ENCODE data around the gene CR1.
"Not testable (repeated sequence)": the region's sequence is repeated elsewhere in the genome, so short reads cannot be mapped to it uniquely, and the experiment has no call there.

CR1 gene

DNA sequence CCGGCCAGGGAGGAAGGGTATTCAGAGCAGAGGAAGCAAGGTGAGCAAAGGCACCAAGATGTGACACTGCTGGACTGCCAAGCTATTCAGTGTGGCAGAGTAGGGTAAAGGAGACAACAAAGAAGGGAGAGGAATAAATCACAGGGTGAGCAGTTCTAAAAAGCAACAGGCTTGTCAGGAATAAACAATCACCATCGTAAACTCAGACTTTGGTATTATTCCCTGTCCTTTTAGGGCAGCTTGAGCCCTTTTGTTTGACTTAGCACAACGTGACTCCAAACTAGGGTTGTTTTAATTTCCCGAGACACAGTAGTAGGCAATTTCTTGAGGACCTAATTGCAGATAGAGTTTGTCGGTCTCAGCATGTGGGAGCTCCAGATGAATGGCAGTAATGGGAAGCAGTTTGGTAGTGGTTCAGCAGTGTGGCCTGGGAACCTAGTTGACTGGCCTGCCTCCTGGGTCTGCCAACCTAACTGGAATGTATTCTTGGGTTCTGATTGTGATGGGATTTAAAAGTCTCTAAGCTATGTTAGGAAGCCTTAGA is 153.3 kb downstream of the CR1 start:
- Histone ChIP-seq H3K4me3 (no peak overlapping the region), H3K36me3 (ENCODE audit: insufficient read depth, low read length) (no peaks in the 10 kb centered on the region), H3K9ac (ENCODE audit: insufficient read length) (no peak overlapping the region), H3K9me3 (ENCODE audit: low read depth, low read length) (no peaks in the 10 kb centered on the region), H3K27ac (no peak overlapping the region)
- DNase-seq (ENCODE audit: low read depth, low spot score) = no peak
- TF ChIP-seq EZH2 (IDR thresholded peaks at IDR 0.05) = no peak
- TF ChIP-seq FOXP2 (optimal IDR thresholded peaks at IDR 0.05; ENCODE audit: control extremely low read depth, extremely low read length, insufficient read depth) = no peak
- TF ChIP-seq POLR2AphosphoS5 (IDR thresholded peaks at IDR 0.05; ENCODE audit: borderline replicate concordance, low read depth, low read length) = no peak

DNA sequence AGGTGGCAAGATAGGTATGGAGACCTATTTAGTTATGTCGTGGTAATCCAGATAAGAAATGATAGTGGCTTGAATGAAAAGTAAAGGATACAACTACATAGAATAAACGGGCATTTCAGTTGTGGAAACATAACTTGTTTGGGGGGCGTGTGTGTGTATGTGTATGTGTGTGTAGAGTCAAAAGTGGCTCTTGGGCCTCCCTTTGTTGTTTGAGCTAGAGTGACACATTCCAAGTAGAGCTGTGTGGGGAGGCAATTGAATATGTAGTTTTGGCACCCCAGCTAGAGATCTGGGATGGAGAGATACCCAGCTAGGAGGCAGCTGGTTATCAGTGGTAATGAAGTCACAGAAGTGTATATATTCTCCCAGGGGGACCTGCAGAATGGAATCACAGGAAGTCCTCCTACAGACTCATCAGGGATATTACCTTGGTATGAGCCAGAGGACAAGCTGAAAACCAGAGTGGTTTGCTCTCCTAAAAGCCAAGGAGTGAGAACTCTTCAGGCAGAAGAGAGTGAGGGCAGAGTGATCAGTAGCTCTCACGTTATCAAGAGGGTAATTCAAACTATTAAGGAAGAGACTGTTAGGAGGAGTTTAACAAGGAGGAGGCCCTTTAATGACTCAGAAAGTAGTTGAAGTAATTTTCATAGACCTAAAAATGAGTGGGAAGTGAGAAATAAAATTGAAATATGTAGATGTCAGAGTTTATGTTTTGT is 154.1 kb downstream of the CR1 start:
- Histone ChIP-seq H3K9ac (ENCODE audit: insufficient read length) (no peak overlapping the region), H3K4me3 (no peak overlapping the region), H3K36me3 (ENCODE audit: insufficient read depth, low read length) (no peaks in the 10 kb centered on the region), H3K9me3 (ENCODE audit: low read depth, low read length) (no peaks in the 10 kb centered on the region), H3K27ac (no peak overlapping the region)
- TF ChIP-seq POLR2AphosphoS5 (IDR thresholded peaks at IDR 0.05; ENCODE audit: borderline replicate concordance, low read depth, low read length) (no peak), FOXP2 (optimal IDR thresholded peaks at IDR 0.05; ENCODE audit: control extremely low read depth, extremely low read length, insufficient read depth) (no peak), EZH2 (IDR thresholded peaks at IDR 0.05) (no peak)
- no peak for DNase-seq (ENCODE audit: low read depth, low spot score)

DNA sequence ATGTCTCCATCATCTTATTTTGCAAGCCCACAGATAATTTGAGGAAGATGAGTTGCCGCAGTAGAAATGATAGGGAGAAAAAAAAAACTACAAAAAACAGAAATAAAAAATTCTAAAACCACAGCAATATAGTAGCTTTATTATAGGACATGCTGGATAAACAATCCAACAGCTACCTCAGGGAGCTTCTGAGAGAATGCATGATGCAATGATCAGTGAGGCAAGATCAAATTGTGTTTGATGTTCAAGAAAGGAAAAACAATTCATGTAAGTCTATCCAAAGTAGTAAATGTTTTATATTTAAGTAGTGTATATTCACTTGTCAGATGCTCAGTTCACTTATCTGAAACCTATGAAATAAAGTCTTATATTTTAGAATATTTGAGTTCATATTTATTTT is 155.6 kb downstream of the CR1 start:
- H3K36me3 ChIP-seq (ENCODE audit: insufficient read depth, low read length) = no peaks in the 10 kb centered on the region
- TF ChIP-seq EZH2 (IDR thresholded peaks at IDR 0.05) = no peak
- TF ChIP-seq POLR2AphosphoS5 (IDR thresholded peaks at IDR 0.05; ENCODE audit: borderline replicate concordance, low read depth, low read length) = no peak
- TF ChIP-seq FOXP2 (optimal IDR thresholded peaks at IDR 0.05; ENCODE audit: control extremely low read depth, extremely low read length, insufficient read depth) = no peak
- DNase-seq (ENCODE audit: low read depth, low spot score) = no peak
- H3K4me3 ChIP-seq = no peak overlapping the region
- no peak overlapping the region for H3K27ac ChIP-seq
- no peak overlapping the region for H3K9ac ChIP-seq (ENCODE audit: insufficient read length)
- H3K9me3 ChIP-seq (ENCODE audit: low read depth, low read length) = no peaks in the 10 kb centered on the region

DNA sequence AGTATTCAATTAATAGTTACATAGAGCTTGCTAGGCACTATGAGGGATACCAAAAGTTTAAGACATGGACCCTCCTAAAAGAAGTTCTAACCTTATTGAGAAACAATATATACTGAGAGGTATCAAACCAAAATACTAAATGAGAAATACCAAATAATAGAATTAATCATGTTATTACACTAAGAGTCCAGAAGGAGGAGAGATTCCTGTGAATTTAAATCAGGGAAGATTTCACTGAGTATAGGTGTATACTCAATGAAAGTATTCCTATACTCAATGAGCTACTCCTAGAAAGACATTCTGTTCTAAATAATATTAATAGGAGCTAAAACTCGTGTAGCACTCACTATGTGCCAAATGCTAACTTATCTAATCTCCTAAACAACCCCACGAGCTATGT is 158.4 kb downstream of the CR1 start:
- H3K4me3 ChIP-seq = no peak overlapping the region
- DNase-seq (ENCODE audit: low read depth, low spot score) = no peak
- H3K36me3 ChIP-seq (ENCODE audit: insufficient read depth, low read length) = no peaks in the 10 kb centered on the region
- H3K9me3 ChIP-seq (ENCODE audit: low read depth, low read length) = no peaks in the 10 kb centered on the region
- no peak overlapping the region for H3K9ac ChIP-seq (ENCODE audit: insufficient read length)
- H3K27ac ChIP-seq = no peak overlapping the region
- TF ChIP-seq POLR2AphosphoS5 (IDR thresholded peaks at IDR 0.05; ENCODE audit: borderline replicate concordance, low read depth, low read length) (no peak), EZH2 (IDR thresholded peaks at IDR 0.05) (no peak), FOXP2 (optimal IDR thresholded peaks at IDR 0.05; ENCODE audit: control extremely low read depth, extremely low read length, insufficient read depth) (no peak)

DNA sequence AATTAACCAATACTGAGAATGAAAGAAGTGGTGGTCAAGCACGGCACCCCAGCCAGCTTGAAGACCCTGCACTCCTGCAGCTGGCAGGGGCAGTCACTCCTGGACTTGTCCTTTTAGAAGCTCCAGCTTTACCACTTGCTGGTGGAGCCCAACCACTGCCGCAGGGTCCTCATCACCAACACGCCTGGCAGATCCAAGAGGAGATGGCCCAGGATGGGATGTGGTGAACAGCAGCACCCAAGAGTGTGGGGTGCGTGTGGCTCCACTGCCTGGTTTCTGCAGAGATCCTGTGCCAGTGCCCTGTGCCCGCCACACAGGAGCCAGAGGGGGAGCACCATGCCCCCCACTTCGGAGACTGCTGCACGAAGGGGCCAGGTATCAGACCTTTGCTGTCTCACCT is 162.5 kb downstream of the CR1 start:
- Histone ChIP-seq H3K9ac (ENCODE audit: insufficient read length) (no peak overlapping the region), H3K4me3 (no peak overlapping the region), H3K36me3 (ENCODE audit: insufficient read depth, low read length) (no peaks in the 10 kb centered on the region), H3K27ac (no peak overlapping the region), H3K9me3 (ENCODE audit: low read depth, low read length) (no peaks in the 10 kb centered on the region)
- DNase-seq (ENCODE audit: low read depth, low spot score) = no peak
- TF ChIP-seq EZH2 (IDR thresholded peaks at IDR 0.05) (no peak), FOXP2 (optimal IDR thresholded peaks at IDR 0.05; ENCODE audit: control extremely low read depth, extremely low read length, insufficient read depth) (no peak), POLR2AphosphoS5 (IDR thresholded peaks at IDR 0.05; ENCODE audit: borderline replicate concordance, low read depth, low read length) (no peak)

DNA sequence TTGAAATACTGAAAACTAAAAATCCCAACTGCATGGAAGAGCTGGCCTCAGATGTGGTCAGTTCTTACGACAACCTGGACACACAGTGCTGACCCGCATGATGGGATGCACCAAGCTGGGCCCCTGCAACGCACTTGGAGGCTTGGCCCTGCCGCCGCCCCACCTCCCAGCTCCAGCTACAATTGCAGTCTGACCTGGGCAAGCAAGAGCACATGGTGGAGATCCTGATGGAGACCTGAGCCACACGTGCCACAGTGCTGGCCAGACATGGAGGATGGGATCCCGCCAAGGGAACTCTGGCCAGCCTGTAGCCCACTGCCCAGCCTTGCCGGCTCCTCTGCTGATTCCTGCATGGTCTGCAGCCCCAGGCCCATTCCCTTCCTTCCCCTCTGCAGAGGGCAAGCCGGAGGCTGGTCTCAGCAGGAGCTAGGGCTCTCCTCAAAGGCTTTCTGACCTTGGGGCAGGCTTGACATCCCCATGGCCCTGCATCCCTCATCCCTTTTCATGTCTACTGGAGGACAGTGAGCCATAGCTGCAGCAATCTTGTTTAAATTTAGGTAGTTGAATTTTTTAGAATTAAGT is 163.0 kb downstream of the CR1 start:
- Histone ChIP-seq H3K9ac (ENCODE audit: insufficient read length) (no peak overlapping the region), H3K36me3 (ENCODE audit: insufficient read depth, low read length) (no peaks in the 10 kb centered on the region), H3K27ac (no peak overlapping the region), H3K9me3 (ENCODE audit: low read depth, low read length) (no peaks in the 10 kb centered on the region), H3K4me3 (no peak overlapping the region)
- TF ChIP-seq FOXP2 (optimal IDR thresholded peaks at IDR 0.05; ENCODE audit: control extremely low read depth, extremely low read length, insufficient read depth) (no peak), EZH2 (IDR thresholded peaks at IDR 0.05) (no peak), POLR2AphosphoS5 (IDR thresholded peaks at IDR 0.05; ENCODE audit: borderline replicate concordance, low read depth, low read length) (no peak)
- DNase-seq (ENCODE audit: low read depth, low spot score) = no peak

DNA sequence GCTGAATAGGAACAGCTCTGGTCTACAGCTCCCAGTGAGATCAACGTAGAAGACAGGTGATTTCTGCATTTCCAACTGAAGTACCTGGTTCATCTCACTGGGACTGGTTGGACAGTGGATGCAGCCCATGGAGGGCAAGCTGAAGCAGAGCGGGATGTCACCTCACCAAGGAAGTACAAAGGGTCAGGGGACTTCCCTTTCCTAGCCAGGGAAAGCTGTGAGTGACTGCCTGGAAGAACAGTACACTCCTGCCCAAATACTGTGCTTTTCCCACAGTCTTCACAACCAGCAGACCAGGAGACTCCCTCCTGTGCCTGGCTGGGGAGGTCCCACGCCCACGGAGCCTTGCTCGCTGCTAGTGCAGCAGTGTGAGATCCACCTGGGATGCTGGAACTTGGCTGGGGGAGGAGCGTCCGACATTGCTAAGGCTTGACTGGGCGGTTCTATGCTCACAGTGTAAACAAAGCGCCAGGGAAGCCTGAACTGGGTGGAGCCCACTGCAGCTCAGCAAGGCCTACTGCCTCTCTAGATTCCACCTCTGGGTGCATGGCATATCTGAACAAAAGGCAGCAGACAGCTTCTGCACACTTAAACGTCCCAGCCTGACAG is 163.7 kb downstream of the CR1 start:
- no peak for DNase-seq (ENCODE audit: low read depth, low spot score)
- no peaks in the 10 kb centered on the region for H3K36me3 ChIP-seq (ENCODE audit: insufficient read depth, low read length)
- no peak overlapping the region for H3K4me3 ChIP-seq
- H3K9ac ChIP-seq (ENCODE audit: insufficient read length) = no peak overlapping the region
- no peaks in the 10 kb centered on the region for H3K9me3 ChIP-seq (ENCODE audit: low read depth, low read length)
- no peak overlapping the region for H3K27ac ChIP-seq
- no peak for TF ChIP-seq EZH2 (IDR thresholded peaks at IDR 0.05)
- TF ChIP-seq FOXP2 (optimal IDR thresholded peaks at IDR 0.05; ENCODE audit: control extremely low read depth, extremely low read length, insufficient read depth) = no peak
- TF ChIP-seq POLR2AphosphoS5 (IDR thresholded peaks at IDR 0.05; ENCODE audit: borderline replicate concordance, low read depth, low read length) = no peak

DNA sequence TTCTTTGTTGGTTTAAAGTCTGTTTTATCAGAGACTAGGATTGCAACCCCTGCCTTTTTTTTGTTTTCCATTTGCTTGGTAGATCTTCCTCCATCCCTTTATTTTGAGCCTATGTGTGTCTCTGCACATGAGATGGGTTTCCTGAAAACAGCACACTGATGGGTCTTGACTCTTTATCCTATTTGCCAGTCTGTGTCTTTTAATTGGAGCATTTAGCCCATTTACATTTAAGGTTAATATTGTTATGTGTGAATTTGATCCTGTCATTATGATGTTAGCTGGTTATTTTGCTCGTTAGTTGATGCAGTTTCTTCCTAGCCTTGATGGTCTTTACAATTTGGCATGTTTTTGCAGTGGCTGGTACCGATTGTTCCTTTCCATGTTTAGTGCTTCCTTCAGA is 165.5 kb downstream of the CR1 start:
- not testable (repeated sequence) for H3K27ac ChIP-seq; H3K36me3 ChIP-seq (ENCODE audit: insufficient read depth, low read length); H3K4me3 ChIP-seq; DNase-seq (ENCODE audit: low read depth, low spot score); H3K9ac ChIP-seq (ENCODE audit: insufficient read length); H3K9me3 ChIP-seq (ENCODE audit: low read depth, low read length)

Measured in SK-N-MC (cell line).